GM18873 (cell line): Measurements from ENCODE around the gene PASK.

Experiments
- ATAC-seq: cut with Tn5 transposase; IDR thresholded peaks from one replicate; pipeline ENCODE4 v1.9.1; 2021; ENCODE audit warnings: mild to moderate bottlenecking, moderate library complexity, moderate number of reproducible peaks; ENCODE audit not compliant: unreplicated experiment, low FRiP score

PASK gene

GRCh38 chr2:241130316-241130715 is 19.0 kb downstream of the PASK start:
- no peak for ATAC-seq

GRCh38 chr2:241129086-241129871 is 20.0 kb downstream of the PASK start:
- ATAC-seq = no peak

GRCh38 chr2:241128266-241128665 is 21.0 kb downstream of the PASK start:
- no peak for ATAC-seq

GRCh38 chr2:241126771-241127202 is 22.5 kb downstream of the PASK start:
- no peak for ATAC-seq

GRCh38 chr2:241126201-241126611 is 23.1 kb downstream of the PASK start:
- no peak for ATAC-seq

GRCh38 chr2:241125626-241126025 is 23.6 kb downstream of the PASK start:
- no peak for ATAC-seq

- no peak for ATAC-seq
Measured at GRCh38 chr2:241123816-241124536, 25.3 kb downstream of the PASK start.

- ATAC-seq = no peak
Measured at GRCh38 chr2:241122376-241123002, 26.8 kb downstream of the PASK start.

- ATAC-seq = no peak
Measured at GRCh38 chr2:241121008-241121407, 28.3 kb downstream of the PASK start.

- no peak for ATAC-seq
Measured at GRCh38 chr2:241120440-241120839, 28.8 kb downstream of the PASK start.

- ATAC-seq = no peak
Measured at GRCh38 chr2:241118737-241119505, 30.4 kb downstream of the PASK start.

GRCh38 chr2:241116606-241117560 is 32.4 kb downstream of the PASK start:
- ATAC-seq = no peak

- ATAC-seq = no peak
Measured at GRCh38 chr2:241115361-241115760, 33.9 kb downstream of the PASK start.

- ATAC-seq = no peak
Measured at GRCh38 chr2:241114836-241115235, 34.4 kb downstream of the PASK start.

- ATAC-seq = no peak
Measured at GRCh38 chr2:241112592-241112991, 36.7 kb downstream of the PASK start.

- ATAC-seq = no peak
Measured at GRCh38 chr2:241112046-241112445, 37.2 kb downstream of the PASK start.

GRCh38 chr2:241111440-241111805 is 37.8 kb downstream of the PASK start:
- no peak for ATAC-seq

- no peak for ATAC-seq
Measured at GRCh38 chr2:241110607-241111439, 38.4 kb downstream of the PASK start.
